IMR-90 (cell line): Measurements from ENCODE around the gene RNH1.

ENCODE experiments used
- CEBPB ChIP-seq: IDR thresholded peaks from 2 replicates; pipeline ENCODE4 v1.6.1; 2012; ENCODE audit warnings: low read depth, low read length, improper control_type of control experiment
- CTCF ChIP-seq: conservative IDR thresholded peaks from 2 replicates; pipeline ENCODE4 v1.5.1; 2012; ENCODE audit warnings: mild to moderate bottlenecking, low read depth, low read length, improper control_type of control experiment
- MAZ ChIP-seq: IDR thresholded peaks from 2 replicates; pipeline ENCODE4 v1.6.1; 2012; ENCODE audit warnings: low read depth, mild to moderate bottlenecking, low read length, improper control_type of control experiment, moderate library complexity, borderline replicate concordance
- POLR2A ChIP-seq: IDR thresholded peaks from 2 replicates; pipeline ENCODE4 v1.6.1; 2012; ENCODE audit warnings: mild to moderate bottlenecking, low read depth, low read length

GRCh38 chr11:488992-489391, 18.1 kb downstream of the RNH1 start:
- no peak for TF ChIP-seq CEBPB
- TF ChIP-seq CTCF = no peak
- TF ChIP-seq POLR2A = no peak
- TF ChIP-seq MAZ = no peak
